HG03457 (cell line): Measurements from ENCODE around the gene NFATC2.

Experiments used
- ATAC-seq: cut with Tn5 transposase; IDR thresholded peaks from one replicate; pipeline ENCODE4 v1.9.1; 2021; ENCODE audit warnings: moderate number of reproducible peaks; ENCODE audit not compliant: unreplicated experiment

The NFATC2 gene

DNA sequence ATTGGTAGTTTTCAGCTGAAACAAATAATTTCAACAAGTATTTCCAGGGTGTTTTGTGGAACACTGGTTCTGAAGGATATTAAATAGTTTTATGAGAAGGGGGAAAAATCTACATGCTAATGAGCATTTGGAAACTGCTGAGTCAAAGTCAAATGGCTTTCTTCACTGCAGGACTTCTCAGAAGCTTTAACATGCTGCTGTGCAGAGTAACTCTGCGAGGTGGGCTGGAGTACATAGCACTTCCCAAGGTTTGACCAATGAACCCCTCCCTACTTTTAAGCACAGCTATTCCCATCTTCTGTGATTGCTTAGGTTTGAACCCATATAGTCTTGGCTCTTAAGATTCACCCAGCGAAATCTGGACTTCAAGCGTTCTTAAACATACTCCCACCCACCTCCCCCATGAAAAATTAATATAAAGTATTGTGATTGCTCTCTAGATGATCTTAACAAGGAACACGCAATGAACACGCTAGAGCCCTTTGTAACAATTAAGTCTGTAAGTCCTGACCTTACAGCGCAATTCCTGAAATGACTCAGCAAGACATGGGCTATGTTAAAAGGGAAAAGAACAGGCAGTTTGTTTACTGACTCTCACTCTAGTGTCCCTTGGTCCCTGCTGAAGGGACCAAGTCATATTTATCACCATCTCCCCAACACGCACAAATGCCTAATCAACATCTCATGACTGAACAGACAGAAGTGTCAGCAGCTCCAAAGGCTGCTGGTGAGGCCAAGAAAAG lies 105.2 kb downstream of the NFATC2 start:
- ATAC-seq: no peak

- no peak for ATAC-seq
These were observed 107.8 kb downstream of the NFATC2 start for GRCh38 chr20:51434580-51435247.

DNA sequence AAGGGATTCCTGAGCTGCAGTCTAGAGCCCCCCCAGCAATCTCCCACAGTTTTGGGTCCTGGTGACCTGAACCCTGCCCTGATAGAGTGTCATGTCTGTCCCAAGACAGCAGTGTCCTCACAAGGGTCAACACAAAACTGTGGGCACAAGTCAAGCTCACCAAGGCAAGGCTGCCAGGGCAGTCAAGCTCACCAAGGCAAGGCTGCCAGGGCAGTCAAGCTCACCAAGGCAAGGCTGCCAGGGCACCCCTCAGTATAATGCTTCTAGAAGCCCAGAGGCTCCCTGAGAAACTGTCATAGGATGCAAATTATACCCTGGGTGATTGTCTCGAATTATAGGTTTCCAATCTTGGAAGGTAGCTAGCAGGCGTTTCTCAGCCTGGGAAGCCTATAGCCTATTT lies 108.5 kb downstream of the NFATC2 start:
- ATAC-seq: no peak

- ATAC-seq: no peak
These were observed 109.6 kb downstream of the NFATC2 start for GRCh38 chr20:51432875-51433274.

- ATAC-seq: no peak
These were observed 110.2 kb downstream of the NFATC2 start for GRCh38 chr20:51432251-51432784.

DNA sequence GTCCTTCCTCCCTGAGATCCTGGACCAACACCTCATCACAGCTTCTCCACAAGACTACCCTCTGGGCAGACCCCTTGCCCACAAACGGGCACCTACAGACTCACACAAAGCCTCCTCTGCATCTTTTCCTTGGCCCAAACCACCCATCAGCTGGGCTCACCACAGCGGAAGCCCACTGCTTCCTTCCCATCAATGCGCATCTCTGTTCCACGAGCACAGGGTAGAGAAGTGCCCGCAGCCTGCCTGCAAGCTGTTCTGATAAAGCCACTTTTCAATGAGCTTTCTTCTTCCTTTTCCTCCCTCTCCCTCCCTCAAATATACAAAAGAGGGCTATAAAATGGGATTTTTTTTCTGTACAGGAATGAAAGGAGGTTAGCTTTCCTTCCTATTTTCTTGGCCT lies 111.2 kb downstream of the NFATC2 start:
- no peak for ATAC-seq

DNA sequence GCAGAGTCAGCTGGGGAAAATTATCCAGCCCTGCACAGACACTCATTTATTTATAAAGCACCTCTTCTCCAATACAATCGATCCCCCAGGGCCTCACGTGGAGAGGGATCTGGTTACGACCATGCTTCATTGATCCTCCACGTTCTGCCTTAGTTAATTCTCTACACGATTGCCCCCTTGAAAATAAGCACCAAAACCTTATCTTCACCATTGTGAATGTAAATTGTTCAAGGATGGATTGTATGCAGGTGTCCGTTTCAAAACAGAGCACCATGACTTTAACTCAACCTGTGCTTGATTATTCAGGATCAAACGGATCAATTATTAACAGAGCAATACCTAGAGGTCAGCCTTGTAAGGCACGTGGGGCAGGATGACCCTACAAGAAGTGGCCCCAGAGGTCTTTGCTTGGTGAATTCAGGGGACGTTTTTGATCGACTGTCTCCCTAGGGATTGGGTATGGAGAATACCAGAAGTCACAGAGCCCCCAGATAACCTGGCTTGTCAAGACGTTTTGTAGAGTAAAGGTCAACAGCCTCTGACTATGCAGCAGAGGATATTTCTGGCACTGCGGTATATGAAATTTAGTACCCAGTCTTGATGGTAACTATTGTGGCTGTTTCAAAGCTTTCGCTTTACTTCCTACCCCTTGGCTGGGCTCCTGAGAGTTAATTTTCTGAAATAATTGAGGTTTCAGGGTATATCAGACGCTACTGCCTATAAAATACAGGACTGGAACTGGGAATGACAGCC lies 112.1 kb downstream of the NFATC2 start:
- no peak for ATAC-seq

DNA sequence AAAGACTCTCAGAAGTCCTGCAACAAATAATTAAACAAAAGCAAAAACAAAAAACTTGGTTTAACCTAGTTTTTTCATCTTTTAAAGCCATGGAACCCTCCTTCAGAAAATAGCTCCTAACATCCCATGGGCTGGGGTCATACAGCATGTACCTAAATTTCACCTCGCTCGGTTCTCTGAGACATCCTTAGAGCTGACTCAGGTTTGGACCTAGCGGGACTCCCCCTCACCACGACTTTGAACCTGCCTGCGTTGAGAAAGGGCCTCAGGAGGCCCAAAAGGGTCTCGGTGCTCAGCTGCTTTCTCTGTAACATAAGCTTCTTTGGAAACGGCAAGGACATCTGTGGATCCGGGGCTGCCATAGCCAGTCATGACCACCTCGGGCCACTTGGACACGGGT lies 112.8 kb downstream of the NFATC2 start:
- no peak for ATAC-seq

DNA sequence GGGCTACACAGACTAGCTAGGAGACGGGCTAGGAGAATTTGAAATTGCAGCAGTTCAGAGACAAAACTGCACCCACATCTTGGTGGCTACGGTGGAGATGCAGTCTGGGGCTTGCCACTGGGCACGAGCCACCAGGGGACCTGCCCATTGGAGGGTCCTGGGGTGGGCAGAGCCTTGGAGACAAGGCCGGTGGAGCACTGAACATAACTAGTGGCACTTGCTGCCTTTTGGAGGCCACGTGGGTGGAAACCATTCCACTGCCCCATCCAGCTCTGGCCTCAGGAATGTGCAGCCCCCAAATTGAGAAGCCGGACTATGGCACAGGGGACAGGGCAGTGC lies 113.4 kb downstream of the NFATC2 start:
- no peak for ATAC-seq

DNA sequence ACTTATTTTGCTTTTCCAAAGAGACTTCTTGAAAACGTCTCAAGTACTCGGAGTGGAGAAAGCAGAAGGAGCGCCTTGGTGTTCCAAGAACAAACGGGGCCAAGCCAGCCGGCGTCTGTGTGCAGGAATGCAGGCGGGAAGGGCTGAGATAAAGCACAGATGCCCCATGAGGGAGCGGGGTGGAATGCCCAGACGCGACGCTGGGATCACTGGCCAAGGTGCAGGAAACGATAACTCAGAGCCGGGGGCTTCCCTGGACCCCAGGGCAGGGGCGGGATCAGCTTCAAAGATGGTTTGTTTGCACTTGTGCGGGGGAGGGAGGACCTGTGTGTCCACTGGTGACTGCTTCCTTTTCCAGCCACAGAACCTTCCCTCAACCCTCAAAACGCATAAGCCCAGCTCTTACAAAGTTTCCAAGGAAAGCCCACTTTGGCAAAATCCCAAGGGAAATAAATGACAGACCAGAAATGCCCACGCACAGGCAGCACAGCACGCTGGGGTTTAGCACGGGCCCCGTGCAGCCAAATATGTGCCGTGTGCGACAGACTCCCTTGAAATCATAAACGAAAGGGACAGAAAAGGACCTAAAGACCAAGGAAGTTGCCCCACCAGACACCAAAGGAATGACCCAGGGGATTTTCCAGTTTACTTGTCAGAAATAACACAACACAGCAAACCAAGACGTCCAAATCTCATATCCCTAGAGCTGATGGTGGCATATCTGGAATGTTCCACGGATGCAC lies 113.9 kb downstream of the NFATC2 start:
- no peak for ATAC-seq

DNA sequence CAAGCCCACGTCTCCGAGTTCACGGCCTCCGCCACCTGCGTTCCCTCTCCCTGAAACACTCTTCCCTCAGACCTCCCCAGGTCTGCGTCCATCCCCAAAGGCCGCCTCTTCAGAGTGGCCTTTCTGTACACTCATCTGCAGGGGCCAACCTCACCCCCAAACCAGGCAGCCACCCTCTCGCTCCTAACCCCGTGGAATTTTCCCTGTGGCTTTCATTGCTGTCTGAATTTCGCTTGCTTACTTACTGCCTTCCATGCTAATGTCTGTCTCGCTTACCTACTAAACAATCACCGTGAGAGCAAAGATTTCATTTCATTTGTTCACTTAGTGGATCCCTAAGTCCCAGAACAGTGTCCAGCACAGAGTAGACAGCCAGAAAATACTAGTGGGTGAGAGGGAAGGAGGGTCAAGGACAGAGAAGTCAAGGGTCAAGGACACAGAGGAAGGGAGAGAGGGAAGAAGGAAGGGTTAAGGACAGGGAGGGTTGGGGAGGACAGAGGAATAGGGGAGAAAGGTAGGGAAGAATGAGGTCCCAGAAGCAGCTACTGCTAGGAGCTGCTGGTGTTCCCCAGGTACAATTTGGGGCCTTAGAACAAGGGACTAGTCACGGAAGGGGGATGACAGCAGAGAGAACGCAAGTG lies 114.7 kb downstream of the NFATC2 start:
- ATAC-seq: no peak

DNA sequence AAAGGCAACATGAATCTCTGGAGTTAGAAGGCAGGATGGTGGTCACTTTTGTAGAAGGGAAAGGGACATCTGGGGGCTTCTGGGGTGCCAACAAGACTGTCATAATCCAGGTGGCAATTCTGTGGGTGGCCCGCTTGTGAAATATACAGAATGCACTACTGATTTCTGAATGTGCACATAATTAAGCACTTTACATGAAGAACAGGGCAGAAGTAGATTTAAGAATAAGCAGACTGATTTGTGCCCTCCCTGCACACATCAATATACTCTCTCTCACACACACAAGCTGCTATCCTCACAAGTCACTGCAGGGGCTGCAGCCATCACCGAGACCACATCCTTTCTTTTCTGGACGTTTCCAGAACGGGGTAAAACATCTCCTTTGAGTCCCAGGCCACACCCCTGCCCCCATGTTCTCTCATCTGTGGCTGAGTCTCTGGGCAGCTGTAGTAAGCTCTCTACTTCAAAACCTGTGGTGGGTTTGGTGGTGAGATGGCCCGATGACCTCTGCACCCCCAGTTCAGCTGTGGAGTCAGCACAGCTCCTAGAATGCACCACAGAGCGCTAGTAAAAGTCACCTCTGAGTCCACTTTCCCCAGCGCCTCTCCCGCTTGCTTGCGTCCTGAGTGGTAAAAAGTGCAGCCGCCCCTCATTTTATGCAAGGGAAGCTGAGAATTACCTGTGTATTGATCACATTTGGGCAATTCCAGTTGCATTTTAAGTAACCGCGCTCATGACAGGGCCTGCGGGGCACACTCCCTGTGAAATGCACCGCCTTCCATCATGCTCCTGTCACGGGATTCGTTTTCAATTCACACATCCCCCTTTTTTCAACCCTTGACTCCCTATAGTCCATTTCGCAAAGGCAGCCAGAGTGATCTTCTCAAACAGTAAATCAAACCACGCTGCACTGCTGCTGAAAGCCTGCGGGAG lies 115.5 kb downstream of the NFATC2 start:
- ATAC-seq: no peak

GRCh38 chr20:51425347-51426106 lies 117.0 kb downstream of the NFATC2 start:
- ATAC-seq: no peak

DNA sequence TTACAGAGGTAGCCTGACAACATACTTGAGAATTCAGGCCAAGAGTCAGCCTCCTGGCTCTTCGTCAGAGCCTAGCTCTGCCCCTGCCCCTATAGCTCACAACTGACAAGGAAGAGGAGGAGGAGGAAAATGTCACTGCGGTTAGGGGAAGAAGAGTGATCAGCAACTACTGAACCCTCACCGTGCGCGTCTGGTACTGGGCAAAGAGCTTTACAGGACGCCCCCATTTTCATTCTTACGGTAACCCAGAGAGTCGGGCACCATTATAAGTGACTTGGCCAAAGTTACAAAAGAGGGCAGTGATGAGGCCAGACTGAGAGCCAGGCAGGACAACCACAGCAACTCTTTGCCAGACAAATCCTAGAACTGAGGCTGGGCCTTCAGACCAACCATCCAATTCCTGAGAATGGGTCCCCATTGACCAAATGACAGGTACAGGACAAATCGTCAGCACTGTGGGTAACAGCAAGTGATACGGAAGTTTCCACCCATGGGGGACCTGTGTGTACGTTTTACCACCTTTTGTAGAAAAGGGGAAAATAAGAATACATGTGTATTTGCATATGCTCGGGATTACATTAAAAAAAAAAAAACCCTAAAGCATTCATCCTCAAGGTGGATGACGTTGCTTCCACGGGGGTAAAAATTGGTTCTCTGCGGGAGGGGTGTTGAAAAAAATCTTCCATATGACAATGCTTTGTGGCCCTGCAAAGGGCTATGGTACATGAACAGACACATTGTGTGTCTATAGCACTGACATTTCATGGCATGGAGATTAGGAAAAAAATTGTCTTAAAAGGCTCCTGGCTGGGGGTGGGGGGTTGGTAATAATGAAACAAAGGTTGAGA lies 118.0 kb downstream of the NFATC2 start:
- no peak for ATAC-seq

- no peak for ATAC-seq
These were observed 118.7 kb downstream of the NFATC2 start for GRCh38 chr20:51423810-51424209.

DNA sequence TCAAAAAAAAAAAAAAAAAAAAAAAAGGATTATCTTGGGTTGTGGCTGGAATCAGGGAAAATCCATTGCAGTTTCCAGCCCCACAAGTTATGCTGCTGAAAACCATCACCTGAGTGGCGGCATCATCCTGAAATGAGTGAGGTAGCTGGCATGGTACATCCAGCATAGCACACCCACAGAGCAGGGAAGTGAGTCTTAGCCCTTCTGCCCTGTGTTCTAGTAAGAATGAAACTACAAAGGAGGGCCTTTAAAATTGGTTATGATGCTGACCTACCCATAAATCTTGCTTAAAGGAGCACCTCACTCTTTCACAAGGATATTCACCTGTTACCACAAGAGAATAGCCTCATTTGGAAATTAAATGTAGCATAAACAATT lies 119.2 kb downstream of the NFATC2 start:
- ATAC-seq: peak; percentile 58

GRCh38 chr20:51422514-51423289 lies 119.8 kb downstream of the NFATC2 start:
- no peak for ATAC-seq
